ENCODE results near the gene DBX1.
"Not testable (repeated sequence)": the region's sequence is repeated elsewhere in the genome, so short reads cannot be mapped to it uniquely, and the experiment has no call there.

Gene DBX1

GRCh38 chr11:20155683-20156279 is 4.5 kb downstream of the DBX1 start:
- peaks cover 52 to 69% of the 10 kb centered on the region in 2 donors for H3K27me3 Mint-ChIP-seq

GRCh38 chr11:20154381-20154780 is 5.9 kb downstream of the DBX1 start:
- DNase-seq (no peak), ATAC-seq (replicated peaks) (no peak)
- Mint-ChIP-seq H3K27ac (no peak overlapping the region), H3K4me1 (peaks cover 9 to 30% of the 10 kb centered on the region in 2 donors), H3K4me3 (no peak overlapping the region), H3K36me3 (peaks cover 12 to 15% of the 10 kb centered on the region in 2 donors), H3K9me3 (peaks cover 11 to 12% of the 10 kb centered on the region in 2 donors), H3K27me3 (peaks cover 48 to 58% of the 10 kb centered on the region in 2 donors)

More at GRCh38 chr11:20155683-20156279, 4.5 kb downstream of the DBX1 start:
- no peak for DNase-seq
- H3K4me1 Mint-ChIP-seq: peaks cover 9 to 30% of the 10 kb centered on the region in 2 donors
- H3K36me3 Mint-ChIP-seq: peaks cover 12 to 15% of the 10 kb centered on the region in 2 donors
- peak overlapping the region; percentile 66 to 74 for H3K4me3 Mint-ChIP-seq
- peak overlapping the region; percentile 88 for H3K27ac Mint-ChIP-seq
- no peak for ATAC-seq (replicated peaks)
- H3K9me3 Mint-ChIP-seq: peaks cover 11 to 12% of the 10 kb centered on the region in 2 donors

GRCh38 chr11:20138707-20139106 is 21.6 kb downstream of the DBX1 start:
- H3K4me3 Mint-ChIP-seq: no peak overlapping the region
- H3K27me3 Mint-ChIP-seq: peaks cover 39 to 51% of the 10 kb centered on the region in 2 donors
- no peak for DNase-seq
- no peaks in the 10 kb centered on the region for H3K4me1 Mint-ChIP-seq
- peaks cover 0 to 1% of the 10 kb centered on the region in 2 donors for H3K36me3 Mint-ChIP-seq
- H3K9me3 Mint-ChIP-seq: peaks cover 0 to 2% of the 10 kb centered on the region in 2 donors
- no peak for ATAC-seq (replicated peaks)
- H3K27ac Mint-ChIP-seq: no peak overlapping the region

- Mint-ChIP-seq H3K27ac (no peak overlapping the region), H3K4me1 (peaks cover 0 to under 1% of the 10 kb centered on the region in 2 donors), H3K36me3 (peaks cover 0 to 1% of the 10 kb centered on the region in 2 donors), H3K4me3 (no peak overlapping the region), H3K9me3 (peaks cover 0 to 2% of the 10 kb centered on the region in 2 donors), H3K27me3 (peaks cover 44 to 58% of the 10 kb centered on the region in 2 donors)
- ATAC-seq (replicated peaks): no peak
- no peak for DNase-seq
Observed at GRCh38 chr11:20137637-20138036, 22.6 kb downstream of the DBX1 start.

- ATAC-seq (replicated peaks): no peak
- H3K27me3 Mint-ChIP-seq: peaks cover 45 to 63% of the 10 kb centered on the region in 2 donors
- no peak overlapping the region for H3K27ac Mint-ChIP-seq
- H3K9me3 Mint-ChIP-seq: no peaks in the 10 kb centered on the region
- peaks cover 9 to 12% of the 10 kb centered on the region in 2 donors for H3K4me1 Mint-ChIP-seq
- no peaks in the 10 kb centered on the region for H3K36me3 Mint-ChIP-seq
- DNase-seq: no peak
- no peak overlapping the region for H3K4me3 Mint-ChIP-seq
Observed at GRCh38 chr11:20134991-20135736, 25.1 kb downstream of the DBX1 start.

GRCh38 chr11:20132667-20133039 is 27.6 kb downstream of the DBX1 start:
- Mint-ChIP-seq H3K27ac (no peak overlapping the region), H3K9me3 (no peaks in the 10 kb centered on the region), H3K36me3 (no peaks in the 10 kb centered on the region), H3K27me3 (peaks cover 28 to 46% of the 10 kb centered on the region in 2 donors), H3K4me1 (peaks cover 9 to 12% of the 10 kb centered on the region in 2 donors), H3K4me3 (peak overlapping the region; percentile 68 to 69)
- no peak for ATAC-seq (replicated peaks)
- no peak for DNase-seq

GRCh38 chr11:20131788-20132666 is 28.2 kb downstream of the DBX1 start:
- peaks cover 9 to 12% of the 10 kb centered on the region in 2 donors for H3K4me1 Mint-ChIP-seq
- peak overlapping the region; percentile 68 to 69 for H3K4me3 Mint-ChIP-seq
- no peak overlapping the region for H3K27ac Mint-ChIP-seq
- peak; percentile 63 to 66 for ATAC-seq (replicated peaks)
- no peaks in the 10 kb centered on the region for H3K36me3 Mint-ChIP-seq
- H3K9me3 Mint-ChIP-seq: no peaks in the 10 kb centered on the region
- H3K27me3 Mint-ChIP-seq: peaks cover 28 to 46% of the 10 kb centered on the region in 2 donors
- DNase-seq: peak; percentile 18

GRCh38 chr11:20129665-20130064 is 30.6 kb downstream of the DBX1 start:
- peaks cover 28 to 49% of the 10 kb centered on the region in 2 donors for H3K27me3 Mint-ChIP-seq
- DNase-seq (no peak), ATAC-seq (replicated peaks) (no peak)
- no peaks in the 10 kb centered on the region for H3K36me3 Mint-ChIP-seq
- H3K4me1 Mint-ChIP-seq: peaks cover 9 to 12% of the 10 kb centered on the region in 2 donors
- H3K27ac Mint-ChIP-seq: no peak overlapping the region
- no peak overlapping the region for H3K4me3 Mint-ChIP-seq
- H3K9me3 Mint-ChIP-seq: no peaks in the 10 kb centered on the region

- not testable (repeated sequence) for H3K36me3 Mint-ChIP-seq; H3K4me3 Mint-ChIP-seq; ATAC-seq (replicated peaks); DNase-seq; H3K27ac Mint-ChIP-seq; H3K9me3 Mint-ChIP-seq
- peaks cover 9 to 12% of the 10 kb centered on the region in 2 donors for H3K4me1 Mint-ChIP-seq
- peaks cover 18 to 38% of the 10 kb centered on the region in 2 donors for H3K27me3 Mint-ChIP-seq
Observed at GRCh38 chr11:20128528-20128825, 31.8 kb downstream of the DBX1 start.

- H3K27ac Mint-ChIP-seq: no peak overlapping the region
- H3K4me1 Mint-ChIP-seq: peaks cover 9 to 12% of the 10 kb centered on the region in 2 donors
- peaks cover 16 to 35% of the 10 kb centered on the region in 2 donors for H3K27me3 Mint-ChIP-seq
- H3K4me3 Mint-ChIP-seq: no peak overlapping the region
- DNase-seq (peak; percentile 53), ATAC-seq (replicated peaks) (peak; percentile 82 to 84)
- H3K36me3 Mint-ChIP-seq: no peaks in the 10 kb centered on the region
- no peaks in the 10 kb centered on the region for H3K9me3 Mint-ChIP-seq
Observed at GRCh38 chr11:20127671-20128527, 32.4 kb downstream of the DBX1 start.

- no peak overlapping the region for H3K27ac Mint-ChIP-seq
- no peaks in the 10 kb centered on the region for H3K36me3 Mint-ChIP-seq
- H3K4me3 Mint-ChIP-seq: no peak overlapping the region
- peaks cover under 1 to 2% of the 10 kb centered on the region in 2 donors for H3K4me1 Mint-ChIP-seq
- peaks cover 8 to 28% of the 10 kb centered on the region in 2 donors for H3K27me3 Mint-ChIP-seq
- DNase-seq (no peak), ATAC-seq (replicated peaks) (no peak)
- H3K9me3 Mint-ChIP-seq: no peaks in the 10 kb centered on the region
Observed at GRCh38 chr11:20126724-20127123, 33.6 kb downstream of the DBX1 start.

GRCh38 chr11:20125927-20126326 is 34.3 kb downstream of the DBX1 start:
- Mint-ChIP-seq H3K9me3 (no peaks in the 10 kb centered on the region), H3K4me3 (no peak overlapping the region)
- DNase-seq: no peak

GRCh38 chr11:20122131-20122530 is 38.1 kb downstream of the DBX1 start:
- DNase-seq (no peak), ATAC-seq (replicated peaks) (no peak)
- Mint-ChIP-seq H3K9me3 (no peaks in the 10 kb centered on the region), H3K4me3 (no peak overlapping the region), H3K27ac (no peak overlapping the region), H3K27me3 (peaks cover 7 to 27% of the 10 kb centered on the region in 2 donors), H3K4me1 (no peaks in the 10 kb centered on the region), H3K36me3 (peaks cover 0 to 7% of the 10 kb centered on the region in 2 donors)

More at GRCh38 chr11:20125927-20126326, 34.3 kb downstream of the DBX1 start:
- no peaks in the 10 kb centered on the region for H3K4me1 Mint-ChIP-seq
- no peak for ATAC-seq (replicated peaks)
- peaks cover 3 to 29% of the 10 kb centered on the region in 2 donors for H3K27me3 Mint-ChIP-seq
- H3K27ac Mint-ChIP-seq: no peak overlapping the region
- H3K36me3 Mint-ChIP-seq: no peaks in the 10 kb centered on the region

All from stimulated activated naive B cell treated with anti-CD40 and anti-IgM and Interleukin-4, amounts not matched to agents 10 μg/mL and 1 μg/mL and 100 μg/mL, for 72 hours (primary cell).